ENCODE results near the gene FAM171A2.
"Not testable (repeated sequence)": the region's sequence is repeated elsewhere in the genome, so short reads cannot be mapped to it uniquely, and the experiment has no call there.

The FAM171A2 gene

GRCh38 chr17:44363613-44364159, at the start of gene FAM171A2:
Gene FAM171A2, minus strand, starts transcription at chr17:44363853. Its CDS starts 139 bp downstream, at chr17:44363714.
- DNase-seq = peak; percentile 72

- DNase-seq = no peak
Observed at GRCh38 chr17:44409309-44410028, 45.8 kb upstream of the FAM171A2 start.

- DNase-seq = no peak
Observed at GRCh38 chr17:44408786-44409185, 45.1 kb upstream of the FAM171A2 start.

GRCh38 chr17:44402564-44403172, 39.0 kb upstream of the FAM171A2 start:
- DNase-seq = no peak

GRCh38 chr17:44400226-44400847, 36.7 kb upstream of the FAM171A2 start:
- DNase-seq = no peak

- no peak for DNase-seq
Observed at GRCh38 chr17:44398692-44399691, 35.3 kb upstream of the FAM171A2 start.

GRCh38 chr17:44397479-44398440, 34.1 kb upstream of the FAM171A2 start:
- DNase-seq = no peak

- DNase-seq = no peak
Observed at GRCh38 chr17:44396946-44397345, 33.3 kb upstream of the FAM171A2 start.

GRCh38 chr17:44394833-44395232, 31.2 kb upstream of the FAM171A2 start:
- DNase-seq = no peak

- DNase-seq = not testable (repeated sequence)
Observed at GRCh38 chr17:44394112-44394511, 30.5 kb upstream of the FAM171A2 start.

- no peak for DNase-seq
Observed at GRCh38 chr17:44390250-44390870, 26.7 kb upstream of the FAM171A2 start.

GRCh38 chr17:44389723-44390202, 26.1 kb upstream of the FAM171A2 start:
- DNase-seq = no peak

GRCh38 chr17:44389281-44389680, 25.6 kb upstream of the FAM171A2 start, which contains the start of gene ITGA2B:
Gene ITGA2B, minus strand, starts transcription at chr17:44389649. Its CDS starts 176 bp downstream, at chr17:44389473.
- no peak for DNase-seq

- no peak for DNase-seq
Observed at GRCh38 chr17:44387804-44388203, 24.2 kb upstream of the FAM171A2 start.

- DNase-seq = no peak
Observed at GRCh38 chr17:44386182-44386525, 22.5 kb upstream of the FAM171A2 start.

- DNase-seq = peak; percentile 89
Observed at GRCh38 chr17:44385287-44386181, 21.9 kb upstream of the FAM171A2 start.

GRCh38 chr17:44384823-44385286, 21.2 kb upstream of the FAM171A2 start:
- DNase-seq = no peak

GRCh38 chr17:44384281-44384822, 20.7 kb upstream of the FAM171A2 start:
- DNase-seq = no peak

- DNase-seq = no peak
Observed at GRCh38 chr17:44383861-44384260, 20.2 kb upstream of the FAM171A2 start.

All from CD4-positive, alpha-beta T cell treated with Interleukin-10 for 1 hour (primary cell).